Neural crest cell (in vitro differentiated cells): ENCODE data around the gene CNN3. TPM values are rescaled to one million over a fixed set of nuclear protein-coding genes. Genes with fewer than 3 reads are reported as not detected.
A peak's percentile ranks its signal among the peaks of the same experiment; 100 is the strongest.

Source experiments
- DNase-seq: peaks from one replicate; pipeline ENCODE4 v3.0.0; 2021; ENCODE audit warnings: low read depth, mixed read lengths, low spot score
- H3K27ac Mint-ChIP-seq: one replicate; pipeline ENCODE4 v1.8.0; 2021; ENCODE audit warnings: mild to moderate bottlenecking, mixed read lengths; ENCODE audit not compliant: unreplicated experiment
- H3K27me3 Mint-ChIP-seq: 2 replicates; pipeline ENCODE4 v1.8.0; 2021; ENCODE audit warnings: low read depth, mild to moderate bottlenecking, mixed read lengths
- H3K36me3 Mint-ChIP-seq: 2 replicates; pipeline ENCODE4 v1.8.0; 2021; ENCODE audit warnings: low read depth, mild to moderate bottlenecking, mixed read lengths
- H3K4me1 Mint-ChIP-seq: 2 replicates; pipeline ENCODE4 v1.8.0; 2021; ENCODE audit warnings: mixed read lengths
- H3K4me3 Mint-ChIP-seq: one replicate; pipeline ENCODE4 v1.8.0; 2021; ENCODE audit warnings: mild to moderate bottlenecking, mixed read lengths
- H3K9me3 Mint-ChIP-seq: 2 replicates; pipeline ENCODE4 v1.8.0; 2021; ENCODE audit warnings: mixed read lengths
- total RNA-seq: library from RNA; stranded (reverse); gene quantifications from 2 replicates; pipeline ENCODE4 v1.2.1, GENCODE V29; 2021
- TF ChIP-seq, protein P1 (sequence below): fragments of 200-600 bp; sonication (generic); conservative IDR thresholded peaks from 2 replicates; pipeline ENCODE4 v1.5.0; 2021; ENCODE audit warnings: antibody characterized with exemption, mild to moderate bottlenecking

The CNN3 gene
- total RNA-seq, 1 donor from 2014 or later, result 322 TPM

DNA sequence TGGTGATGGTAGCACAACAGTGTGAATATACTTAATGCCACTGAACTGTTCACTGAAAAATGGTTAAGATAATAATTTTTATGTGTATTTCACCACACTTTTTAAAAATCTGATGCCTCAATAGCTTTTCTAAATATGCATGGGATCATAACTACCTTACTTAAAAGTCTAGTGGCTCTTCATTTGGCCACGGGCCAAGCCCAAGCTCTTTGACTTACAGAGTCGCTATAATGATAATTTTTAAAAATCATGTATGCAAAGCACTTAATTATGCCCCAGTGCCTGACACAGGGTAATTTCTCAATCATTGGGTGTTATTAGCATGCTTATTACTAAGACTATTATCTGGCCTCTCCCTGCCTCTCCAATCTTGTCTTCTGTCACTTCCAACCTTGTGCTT is 7.6 kb upstream of the CNN3 start:
- peaks cover 10% of the 10 kb centered on the region for H3K36me3 Mint-ChIP-seq
- no peak for DNase-seq
- H3K4me1 Mint-ChIP-seq, result peaks cover 40% of the 10 kb centered on the region
- H3K27ac Mint-ChIP-seq, result no peak overlapping the region
- no peaks in the 10 kb centered on the region for H3K27me3 Mint-ChIP-seq
- TF ChIP-seq, protein P1, sequence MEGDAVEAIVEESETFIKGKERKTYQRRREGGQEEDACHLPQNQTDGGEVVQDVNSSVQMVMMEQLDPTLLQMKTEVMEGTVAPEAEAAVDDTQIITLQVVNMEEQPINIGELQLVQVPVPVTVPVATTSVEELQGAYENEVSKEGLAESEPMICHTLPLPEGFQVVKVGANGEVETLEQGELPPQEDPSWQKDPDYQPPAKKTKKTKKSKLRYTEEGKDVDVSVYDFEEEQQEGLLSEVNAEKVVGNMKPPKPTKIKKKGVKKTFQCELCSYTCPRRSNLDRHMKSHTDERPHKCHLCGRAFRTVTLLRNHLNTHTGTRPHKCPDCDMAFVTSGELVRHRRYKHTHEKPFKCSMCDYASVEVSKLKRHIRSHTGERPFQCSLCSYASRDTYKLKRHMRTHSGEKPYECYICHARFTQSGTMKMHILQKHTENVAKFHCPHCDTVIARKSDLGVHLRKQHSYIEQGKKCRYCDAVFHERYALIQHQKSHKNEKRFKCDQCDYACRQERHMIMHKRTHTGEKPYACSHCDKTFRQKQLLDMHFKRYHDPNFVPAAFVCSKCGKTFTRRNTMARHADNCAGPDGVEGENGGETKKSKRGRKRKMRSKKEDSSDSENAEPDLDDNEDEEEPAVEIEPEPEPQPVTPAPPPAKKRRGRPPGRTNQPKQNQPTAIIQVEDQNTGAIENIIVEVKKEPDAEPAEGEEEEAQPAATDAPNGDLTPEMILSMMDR, result no peak
- H3K4me3 Mint-ChIP-seq, result no peak overlapping the region
- no peaks in the 10 kb centered on the region for H3K9me3 Mint-ChIP-seq

DNA sequence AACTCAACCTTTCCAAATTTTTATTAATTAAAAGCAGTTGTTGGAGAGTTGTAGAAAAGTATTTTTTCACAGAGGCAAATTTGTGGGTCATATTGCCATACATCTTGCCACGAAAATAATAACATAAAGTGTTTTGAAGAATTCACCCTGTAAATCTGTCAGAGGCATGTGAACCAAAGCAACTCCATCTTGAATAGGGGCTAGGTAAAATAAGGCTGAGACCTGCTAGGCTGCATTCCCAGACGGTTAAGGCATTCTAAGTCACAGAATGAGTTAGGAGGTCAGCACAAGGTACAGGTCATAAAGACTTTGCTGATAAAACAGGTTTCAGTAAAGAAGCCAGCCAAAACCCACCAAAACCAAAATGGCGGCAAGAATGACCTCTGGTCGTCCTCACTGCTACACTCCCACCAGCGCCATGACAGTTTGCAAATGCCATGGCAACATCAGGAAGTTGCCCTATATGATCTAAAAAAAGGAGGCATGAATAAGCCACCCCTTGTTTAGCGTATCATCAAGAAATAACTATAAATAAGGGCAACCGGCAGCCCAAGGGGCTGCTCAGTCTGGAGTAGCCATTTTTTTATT is 4.4 kb upstream of the CNN3 start:
- peaks cover 52% of the 10 kb centered on the region for H3K4me1 Mint-ChIP-seq
- H3K27ac Mint-ChIP-seq, result no peak overlapping the region
- H3K9me3 Mint-ChIP-seq, result no peaks in the 10 kb centered on the region
- peaks cover 3% of the 10 kb centered on the region for H3K27me3 Mint-ChIP-seq
- H3K4me3 Mint-ChIP-seq, result no peak overlapping the region
- no peak for DNase-seq
- TF ChIP-seq, protein P1, result no peak
- H3K36me3 Mint-ChIP-seq, result peaks cover 6% of the 10 kb centered on the region

GRCh38 chr1:94929351-94930217 is 2.7 kb upstream of the CNN3 start:
- peak overlapping the region; percentile 96 for H3K4me3 Mint-ChIP-seq
- H3K4me1 Mint-ChIP-seq, result peaks cover 49% of the 10 kb centered on the region
- no peak for DNase-seq
- TF ChIP-seq, protein P1, result no peak
- no peaks in the 10 kb centered on the region for H3K9me3 Mint-ChIP-seq
- peaks cover 9% of the 10 kb centered on the region for H3K27me3 Mint-ChIP-seq
- H3K27ac Mint-ChIP-seq, result peak overlapping the region; percentile 91
- peaks cover 8% of the 10 kb centered on the region for H3K36me3 Mint-ChIP-seq

- peaks cover 9% of the 10 kb centered on the region for H3K27me3 Mint-ChIP-seq
- peak overlapping the region; percentile 99 for H3K27ac Mint-ChIP-seq
- no peak for DNase-seq
- H3K36me3 Mint-ChIP-seq, result peaks cover 8% of the 10 kb centered on the region
- H3K4me3 Mint-ChIP-seq, result peak overlapping the region; percentile 96
- no peaks in the 10 kb centered on the region for H3K9me3 Mint-ChIP-seq
- TF ChIP-seq, protein P1, result no peak
- H3K4me1 Mint-ChIP-seq, result peaks cover 61% of the 10 kb centered on the region
Measured at GRCh38 chr1:94928293-94928939, 1.5 kb upstream of the CNN3 start.

DNA sequence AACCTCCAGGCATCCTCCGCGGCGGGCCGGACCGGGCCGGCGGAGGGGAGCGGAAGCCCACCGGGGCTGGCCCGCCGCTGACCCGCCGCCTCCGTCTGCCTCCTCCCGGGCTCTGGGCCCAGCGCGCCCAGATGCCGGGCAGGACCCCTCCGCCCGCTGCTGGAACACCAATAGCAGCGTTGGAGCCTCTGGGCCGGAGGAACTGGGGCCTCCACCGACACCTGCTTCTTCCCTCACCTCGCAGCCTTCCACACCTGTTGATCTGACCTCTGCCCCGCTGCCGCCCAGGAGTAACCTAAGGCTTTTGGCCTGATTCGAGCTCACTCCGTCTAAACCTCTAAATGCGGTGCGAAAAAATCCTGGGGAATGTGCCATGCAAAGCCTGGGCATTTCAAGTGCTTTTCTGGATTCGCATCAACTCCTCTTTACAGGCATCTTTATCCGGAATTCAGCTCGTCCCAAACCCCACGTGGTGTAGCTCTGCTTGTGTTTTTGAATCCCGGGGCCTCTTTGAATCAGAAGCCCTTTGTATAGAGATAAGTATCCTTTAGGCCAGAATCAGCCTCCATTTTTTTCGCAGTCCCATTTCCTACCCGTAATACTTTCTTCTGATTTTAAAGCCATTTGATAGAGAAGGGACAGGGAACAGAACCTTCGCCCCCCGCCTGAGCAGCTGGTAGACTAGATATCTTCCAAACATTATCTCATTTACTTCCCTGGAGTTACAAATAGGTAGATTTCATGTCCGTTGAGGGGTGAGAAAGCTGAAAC is 680 bp upstream of the CNN3 start:
- TF ChIP-seq, protein P1, result no peak

More for the DNA sequence above, 680 bp upstream of the CNN3 start:
- peak overlapping the region; percentile 96 for H3K4me3 Mint-ChIP-seq
- peak overlapping the region; percentile 99 for H3K27ac Mint-ChIP-seq
- H3K36me3 Mint-ChIP-seq, result peaks cover 2% of the 10 kb centered on the region
- no peak for DNase-seq
- peaks cover 69% of the 10 kb centered on the region for H3K4me1 Mint-ChIP-seq
- no peaks in the 10 kb centered on the region for H3K9me3 Mint-ChIP-seq
- peaks cover 9% of the 10 kb centered on the region for H3K27me3 Mint-ChIP-seq
